HG03135 (cell line): ENCODE data around the gene TCF25.

Experiments used
- ATAC-seq: cut with Tn5 transposase; IDR thresholded peaks from one replicate; pipeline ENCODE4 v1.9.1; 2021; ENCODE audit warnings: mild to moderate bottlenecking, moderate library complexity; ENCODE audit not compliant: unreplicated experiment

The TCF25 gene

DNA sequence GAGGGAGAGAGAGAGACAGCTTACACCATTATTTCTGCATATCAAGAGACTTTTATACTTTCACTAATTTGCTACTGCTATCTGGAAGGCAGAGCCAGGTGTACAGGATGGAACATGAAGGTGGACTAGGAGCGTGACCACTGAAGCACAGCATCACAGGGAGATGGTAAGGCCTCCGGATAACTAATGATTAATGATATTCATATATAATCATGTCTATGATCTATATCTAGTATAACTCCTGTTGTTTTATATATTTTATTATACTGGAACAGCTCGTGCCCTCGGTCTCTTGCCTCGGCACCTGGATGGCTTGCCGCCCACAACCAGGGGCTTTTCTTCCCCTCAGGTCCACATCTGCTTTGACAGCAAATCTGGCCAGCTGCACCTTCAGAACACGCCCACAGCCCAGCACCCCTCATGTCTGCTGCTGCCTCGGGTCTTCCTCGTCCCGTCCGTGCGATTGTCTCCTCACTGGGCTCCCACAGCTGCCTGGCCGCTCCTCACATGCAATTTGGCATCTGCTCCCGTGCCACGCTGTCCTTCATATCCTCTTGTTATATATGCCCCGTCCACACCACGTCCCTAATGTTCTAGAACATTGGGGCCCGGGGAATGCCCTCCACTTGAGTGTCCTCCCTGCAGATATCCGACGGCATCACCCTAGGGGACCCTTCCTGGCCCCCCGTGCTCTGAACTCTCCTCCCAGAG, 64.9 kb downstream of the TCF25 start:
- no peak for ATAC-seq

GRCh38 chr16:89944773-89945172, 71.4 kb downstream of the TCF25 start:
- no peak for ATAC-seq

DNA sequence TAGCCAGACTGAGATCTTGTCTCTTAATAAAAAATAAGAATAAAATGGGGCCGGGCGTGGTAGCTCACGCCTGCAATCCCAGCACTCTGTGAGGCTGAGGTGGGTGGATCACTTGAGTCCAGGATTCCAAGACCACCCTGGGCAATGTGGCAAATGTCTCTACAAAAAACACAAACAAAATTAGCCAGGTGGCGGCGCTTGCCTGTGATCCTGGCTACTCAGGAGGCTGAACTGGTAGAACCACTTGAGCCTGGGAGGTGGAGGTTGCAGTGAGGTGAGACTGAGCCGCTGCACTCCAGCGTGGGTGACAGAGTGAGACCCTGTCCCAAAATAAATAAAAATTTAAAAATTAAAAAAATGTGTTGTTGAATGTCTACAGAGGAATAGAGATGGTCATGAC, 72.3 kb downstream of the TCF25 start:
- ATAC-seq = no peak

DNA sequence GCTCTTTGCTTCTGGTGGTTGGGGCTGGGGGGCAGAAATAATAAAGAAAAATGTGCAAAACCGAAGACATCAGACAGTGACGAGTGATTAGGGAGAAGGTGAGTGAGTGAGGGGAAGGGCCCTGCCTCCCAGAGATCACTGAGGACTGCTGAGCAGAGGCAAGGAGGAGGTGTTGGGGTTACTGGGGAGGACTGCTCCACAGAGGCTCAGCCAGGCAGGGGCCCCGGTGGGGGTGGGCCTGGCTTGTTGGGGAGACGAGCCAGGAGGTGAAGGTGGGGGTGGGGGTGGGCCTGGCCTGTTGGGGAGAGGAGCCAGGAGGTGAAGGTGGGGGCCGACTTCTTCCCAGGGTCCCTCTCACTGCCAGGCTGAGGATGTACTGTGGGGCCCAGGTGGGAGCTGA, 73.1 kb downstream of the TCF25 start:
- no peak for ATAC-seq

DNA sequence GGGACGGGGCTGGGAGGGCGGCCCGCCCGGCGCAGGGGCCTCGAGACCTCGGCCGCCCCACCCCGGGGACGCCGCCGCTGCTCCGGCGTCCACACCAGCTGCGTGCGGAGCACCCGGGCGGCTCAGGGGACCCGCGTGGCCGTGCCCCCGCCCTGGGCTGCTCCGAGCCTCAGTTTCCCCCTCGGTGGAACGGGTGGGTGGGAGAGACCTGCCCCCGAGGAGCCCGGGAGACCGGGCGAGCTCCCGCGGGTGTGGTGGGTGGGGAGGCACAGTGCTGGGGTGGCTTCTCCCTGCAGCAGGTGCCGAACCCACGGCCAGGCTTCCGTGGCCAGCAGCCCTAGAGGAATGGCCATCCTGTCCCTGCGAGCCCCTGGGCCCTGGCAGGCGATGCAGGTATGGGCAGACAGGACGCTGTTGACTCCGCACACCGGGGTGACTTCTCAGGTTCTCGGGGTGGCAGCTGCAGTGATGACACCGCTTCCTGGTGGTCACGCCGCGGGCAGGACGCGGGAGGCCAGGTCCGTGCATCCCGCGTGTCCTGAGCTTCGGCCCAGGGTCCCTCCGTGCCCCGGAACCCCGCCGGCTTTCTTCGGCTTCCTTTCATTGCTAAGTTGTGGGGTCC, 75.8 kb downstream of the TCF25 start:
- no peak for ATAC-seq

DNA sequence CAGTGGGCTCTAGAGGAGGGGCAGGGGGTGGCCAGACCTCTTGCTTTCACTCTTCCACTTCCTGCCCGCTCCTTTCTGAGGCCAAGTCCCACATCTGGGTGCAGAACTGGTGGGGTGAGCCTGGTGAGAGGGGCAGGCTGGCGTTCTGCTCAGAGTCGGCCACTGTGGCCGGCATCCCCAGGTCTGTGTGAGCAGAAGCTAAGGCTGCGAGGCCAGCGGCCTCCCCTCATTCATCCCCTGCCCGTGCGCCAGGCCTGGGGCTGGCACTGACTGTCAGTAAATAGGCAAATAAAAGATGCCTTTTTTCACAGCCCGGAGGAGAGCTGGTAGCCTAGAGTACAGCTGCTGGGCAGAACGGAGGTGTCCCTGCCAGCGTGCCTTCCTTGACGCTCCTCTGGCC, 76.4 kb downstream of the TCF25 start:
- no peak for ATAC-seq

DNA sequence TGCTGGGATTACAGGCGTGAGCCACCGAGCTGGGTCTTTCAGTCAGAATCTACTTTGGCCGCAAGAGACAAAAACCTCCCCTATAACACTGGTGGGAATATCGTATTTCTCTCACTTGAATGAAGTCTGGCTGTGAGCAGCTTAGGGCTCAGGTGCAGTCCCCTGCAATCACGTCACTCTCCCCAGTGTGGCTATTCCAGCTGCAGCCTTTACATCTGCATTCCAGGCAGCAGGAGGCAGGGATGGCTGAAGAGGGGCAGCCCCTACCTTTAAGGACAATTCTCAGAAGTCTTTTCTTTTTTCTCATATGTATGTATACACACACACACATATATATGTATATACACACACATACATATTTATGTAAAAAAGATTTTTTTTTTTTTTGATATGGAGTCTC, 78.1 kb downstream of the TCF25 start:
- ATAC-seq = no peak

- ATAC-seq = no peak
Measured at GRCh38 chr16:89952049-89952448, 78.7 kb downstream of the TCF25 start.

- no peak for ATAC-seq
Measured at GRCh38 chr16:89952551-89952950, 79.2 kb downstream of the TCF25 start.

- peak; percentile 51 for ATAC-seq
Measured at GRCh38 chr16:89953671-89954406, 80.4 kb downstream of the TCF25 start.

DNA sequence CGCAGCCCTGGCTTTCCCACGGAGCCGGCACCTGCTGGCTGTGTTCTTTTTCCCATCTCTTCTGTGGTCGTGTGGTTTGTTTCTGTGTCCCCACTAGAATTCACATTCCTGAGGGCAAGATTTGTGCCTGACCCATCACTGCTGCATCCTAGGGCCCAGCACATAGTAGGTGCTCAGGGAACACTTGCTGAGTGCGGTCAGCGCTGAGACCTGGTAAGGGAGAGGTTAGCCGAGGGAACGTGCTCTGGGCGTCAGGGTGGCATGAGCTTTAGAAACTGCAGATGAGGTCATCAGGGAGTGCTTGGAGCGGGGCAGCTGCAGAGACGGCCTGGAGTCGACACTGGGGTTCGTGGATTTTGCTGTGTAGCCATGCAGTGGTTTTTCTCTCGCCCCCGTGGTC, 81.1 kb downstream of the TCF25 start:
- ATAC-seq = no peak

GRCh38 chr16:89955001-89955685, 81.8 kb downstream of the TCF25 start:
- no peak for ATAC-seq

- no peak for ATAC-seq
Measured at GRCh38 chr16:89956505-89957215, 83.3 kb downstream of the TCF25 start.

GRCh38 chr16:89957216-89957785, 83.9 kb downstream of the TCF25 start:
- ATAC-seq = no peak

GRCh38 chr16:89958068-89958467, 84.7 kb downstream of the TCF25 start:
- ATAC-seq = no peak

GRCh38 chr16:89958596-89958995, 85.2 kb downstream of the TCF25 start:
- no peak for ATAC-seq

DNA sequence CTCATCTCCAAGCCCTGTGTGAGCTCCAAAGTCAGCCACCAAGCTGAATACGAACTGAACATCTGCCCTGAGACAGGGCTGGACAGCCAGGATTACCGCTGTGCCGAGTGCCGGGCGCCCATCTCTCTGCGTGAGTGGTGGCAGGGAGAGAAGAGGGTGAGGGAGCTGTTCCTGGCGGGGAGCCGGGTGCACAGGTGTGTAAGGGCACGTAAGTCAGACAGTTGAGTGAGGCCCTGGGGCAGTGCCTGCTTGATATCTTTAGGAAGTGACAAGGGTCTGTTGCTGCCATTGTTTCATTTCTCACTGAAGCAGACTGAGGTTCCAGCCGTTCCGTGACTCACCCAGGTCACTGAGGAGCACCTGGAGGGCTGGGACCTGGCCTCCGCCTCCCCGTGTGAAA, 87.6 kb downstream of the TCF25 start:
- no peak for ATAC-seq
